IPS-11a (cell line): ENCODE results near the gene PLCL2.

Source experiments
- H3K4me3 ChIP-seq: one replicate; pipeline ENCODE4 v1.5.1; 2013; ENCODE audit warnings: low read depth, low read length, control low read depth

The PLCL2 gene

DNA sequence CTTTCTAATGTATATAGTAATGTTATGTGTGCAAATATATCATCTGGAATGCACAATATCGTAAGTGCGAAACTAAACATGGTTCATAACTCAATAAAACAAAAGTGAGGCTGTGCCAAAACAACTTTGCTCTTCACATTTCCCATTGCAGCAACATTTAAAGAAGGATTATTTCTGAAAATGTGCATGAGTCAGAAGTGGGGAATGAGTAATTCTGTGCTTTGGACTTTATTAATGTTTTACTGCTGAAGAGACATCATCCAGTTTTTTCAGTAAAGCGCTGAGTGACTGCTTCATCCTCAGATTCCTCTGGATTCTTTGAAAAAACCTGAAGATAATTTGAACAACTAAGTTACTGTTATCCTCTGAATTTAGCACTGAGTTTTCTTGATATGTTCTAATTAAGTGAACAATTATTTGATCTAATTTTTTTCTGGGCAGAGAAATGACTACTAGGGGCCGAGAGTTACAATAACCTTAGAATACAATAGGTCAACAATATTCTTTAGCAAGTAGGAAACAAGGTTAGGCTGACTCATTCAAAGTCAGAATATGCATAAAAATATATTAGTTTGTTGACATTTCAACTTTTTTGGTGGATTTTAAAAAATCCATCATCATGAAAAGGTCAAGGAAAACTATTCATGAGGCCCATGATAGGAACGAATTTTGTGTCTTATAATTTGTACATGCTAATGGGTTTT lies 20.0 kb upstream of the PLCL2 start:
- H3K4me3 ChIP-seq, result no peak overlapping the region

DNA sequence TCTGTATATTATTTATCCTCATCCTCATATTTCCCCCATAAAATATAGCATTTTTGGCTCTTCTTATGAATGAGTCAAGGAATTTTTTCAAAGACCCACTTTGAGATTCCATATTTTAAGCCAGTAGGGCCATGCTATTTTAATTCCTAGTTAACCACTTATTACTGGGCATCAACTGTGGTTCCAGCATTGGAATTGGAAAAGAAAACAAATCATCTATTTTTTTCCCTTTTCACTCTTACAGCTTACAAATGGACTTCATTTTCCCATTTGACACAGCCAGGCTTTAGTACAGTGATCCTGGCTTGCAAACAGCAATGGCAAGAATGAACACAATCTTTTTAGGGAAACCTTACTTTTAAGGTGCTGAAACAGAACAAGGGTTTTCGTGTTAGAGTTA lies 19.4 kb upstream of the PLCL2 start:
- no peak overlapping the region for H3K4me3 ChIP-seq

DNA sequence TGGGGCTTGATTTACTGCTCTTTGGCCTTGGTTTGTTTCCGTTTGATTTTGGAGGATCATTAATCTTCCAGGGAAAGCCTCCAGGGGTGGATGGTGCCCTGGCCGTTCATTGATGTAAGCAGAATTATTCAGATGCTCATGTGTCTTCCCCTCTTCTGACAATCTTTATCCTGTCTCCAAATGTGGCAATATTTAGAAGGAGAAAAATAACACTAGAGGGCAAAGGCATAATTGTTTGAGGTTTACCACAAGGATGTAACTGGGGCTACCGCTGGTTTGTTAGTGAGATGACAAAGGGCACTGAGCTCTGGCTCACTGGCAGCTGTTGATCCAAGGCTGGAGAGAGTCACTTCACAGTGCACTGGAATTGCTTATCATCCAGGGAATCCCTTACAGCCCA lies 18.2 kb upstream of the PLCL2 start:
- no peak overlapping the region for H3K4me3 ChIP-seq

DNA sequence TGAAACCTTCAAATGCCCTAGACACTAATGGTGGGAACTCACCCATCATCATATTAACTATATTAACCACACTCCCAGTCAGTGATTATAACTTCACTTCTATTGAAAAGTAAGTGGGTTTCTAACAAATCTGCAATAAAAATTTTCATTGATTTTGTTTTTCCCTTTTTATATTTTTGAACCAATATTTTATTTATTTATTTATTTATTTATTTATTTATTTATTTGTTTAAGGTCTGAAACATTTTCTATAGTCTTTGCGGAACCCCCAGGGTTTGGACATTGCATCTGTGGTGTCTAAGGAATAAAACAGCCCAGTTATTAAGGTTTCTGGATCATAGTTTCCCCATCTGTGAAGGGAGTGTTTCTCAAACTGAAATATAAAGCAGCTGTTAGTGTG lies 16.2 kb upstream of the PLCL2 start:
- no peak overlapping the region for H3K4me3 ChIP-seq

DNA sequence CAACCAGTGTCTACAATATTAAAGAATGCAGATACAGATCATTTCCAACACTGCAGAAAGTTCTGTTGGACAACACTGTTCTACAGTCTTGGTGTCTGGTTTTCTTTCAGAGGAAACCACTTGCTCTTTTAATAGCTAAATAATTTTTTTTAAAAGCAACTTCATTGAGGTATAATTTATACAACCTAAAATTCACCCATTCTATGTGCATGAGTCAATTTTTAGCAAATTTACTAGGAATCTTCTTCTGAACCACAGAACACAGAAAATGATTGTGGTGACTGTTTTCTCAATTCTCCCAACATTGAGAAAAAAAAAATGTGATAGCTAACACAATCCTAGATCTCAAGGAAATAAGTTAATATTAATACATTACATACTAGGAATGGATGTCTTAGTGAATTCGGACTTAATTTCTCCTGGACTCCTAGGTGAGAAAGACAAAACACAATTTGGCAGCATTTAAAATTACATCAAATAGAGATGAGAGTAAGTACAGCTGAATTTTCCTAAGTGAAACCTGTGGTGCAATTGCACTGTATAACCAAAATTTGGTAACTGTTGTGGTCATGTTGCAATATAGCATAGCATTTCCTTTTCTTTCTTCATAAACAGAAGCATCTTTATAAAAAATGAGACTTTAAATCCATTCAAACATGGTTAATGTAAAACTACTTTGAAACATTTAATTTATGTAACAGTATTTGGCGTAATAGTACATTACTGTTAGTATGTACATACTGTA lies 15.3 kb upstream of the PLCL2 start:
- H3K4me3 ChIP-seq, result no peak overlapping the region

DNA sequence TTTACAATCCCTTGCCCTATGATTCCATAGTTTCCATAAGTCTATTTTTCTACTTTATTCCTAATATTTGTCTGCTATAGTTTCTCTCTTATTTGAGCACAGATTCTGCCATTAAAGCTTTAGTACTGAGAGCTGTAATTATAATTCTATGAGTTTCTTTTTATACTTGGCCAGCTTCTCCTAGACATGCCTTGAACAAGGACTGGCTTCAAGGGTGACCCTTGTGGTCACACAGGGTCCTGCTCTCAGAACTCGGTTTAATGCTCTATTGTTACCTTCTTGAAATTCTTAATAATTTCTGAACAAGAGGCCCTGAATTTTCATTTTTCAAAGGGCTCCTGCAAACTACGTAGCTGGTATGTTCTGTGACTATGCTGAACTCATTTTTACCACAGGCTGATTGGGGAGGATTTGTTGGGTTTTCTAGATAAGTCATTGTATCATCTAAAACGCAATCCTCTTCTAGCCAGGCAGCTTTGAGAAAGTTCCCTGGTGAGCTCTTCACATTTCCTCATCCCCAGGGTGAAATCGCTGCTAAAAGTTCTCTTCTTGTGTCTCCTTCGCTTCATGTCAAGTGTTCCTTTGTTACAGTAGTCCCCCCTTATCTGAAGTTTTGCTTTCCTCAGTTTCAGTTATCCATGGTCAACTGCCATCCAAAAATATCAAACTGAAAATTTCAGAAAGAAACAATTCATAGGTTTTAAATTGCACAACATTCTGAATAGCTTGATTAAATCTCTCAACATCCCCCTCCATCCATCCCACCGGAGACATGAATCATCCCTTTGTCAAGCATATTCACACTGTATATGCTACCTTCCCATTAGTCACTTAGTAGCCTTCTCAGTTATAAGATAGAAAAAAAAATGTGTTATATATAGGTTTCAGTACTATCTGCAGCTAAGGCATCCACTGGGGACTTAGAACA lies 12.6 kb upstream of the PLCL2 start:
- no peak overlapping the region for H3K4me3 ChIP-seq

DNA sequence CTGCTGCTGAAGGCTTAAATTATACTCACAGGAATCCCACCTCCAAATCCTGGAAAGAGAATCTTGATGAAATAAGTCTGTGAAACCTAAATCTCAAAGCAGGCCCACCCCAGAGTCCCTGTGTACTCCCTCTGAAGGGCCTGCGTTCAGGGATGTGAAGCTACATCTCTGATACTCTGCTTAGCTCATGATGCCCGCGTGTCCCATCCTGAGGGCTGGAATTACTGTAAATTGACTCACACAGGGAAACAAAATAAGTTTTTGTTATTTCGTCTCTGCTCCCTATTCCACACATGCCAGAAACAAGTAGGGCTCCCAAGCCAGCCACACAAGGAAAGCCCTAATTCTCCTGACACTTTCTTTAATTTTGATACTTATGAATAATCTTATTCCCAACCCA lies 10.9 kb upstream of the PLCL2 start:
- H3K4me3 ChIP-seq, result no peak overlapping the region

DNA sequence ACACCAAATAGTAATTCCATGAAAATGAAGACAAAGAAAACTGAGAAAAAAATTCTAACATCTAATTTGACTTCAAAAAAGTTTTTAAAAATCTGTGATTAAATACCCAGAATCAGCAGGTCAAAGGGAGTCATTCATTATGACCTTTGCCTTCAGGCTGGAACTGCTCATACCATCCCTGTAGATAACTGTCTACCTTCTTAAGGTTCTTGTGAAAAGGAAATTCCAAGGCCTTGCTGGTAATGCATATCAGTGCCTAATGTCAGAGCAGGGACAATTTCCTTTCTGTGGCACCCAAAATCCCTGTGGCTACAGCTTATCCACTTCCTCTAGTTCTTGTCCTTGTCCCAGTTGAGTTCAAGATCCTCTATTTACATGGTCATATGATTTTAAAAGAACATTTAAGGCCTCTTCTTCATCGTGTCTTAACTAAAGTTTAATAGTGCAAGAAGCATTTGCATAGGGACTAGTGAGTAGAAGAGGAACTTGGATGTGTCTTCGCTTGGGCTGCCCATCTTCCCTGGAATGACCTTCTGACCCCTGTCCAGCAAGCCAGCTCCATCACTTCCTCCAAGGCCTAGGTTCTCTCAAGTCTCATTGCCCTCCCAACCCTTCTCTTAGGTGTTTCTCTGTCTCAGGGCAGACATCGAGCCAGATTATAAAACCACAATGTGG lies 8.7 kb upstream of the PLCL2 start:
- no peak overlapping the region for H3K4me3 ChIP-seq

DNA sequence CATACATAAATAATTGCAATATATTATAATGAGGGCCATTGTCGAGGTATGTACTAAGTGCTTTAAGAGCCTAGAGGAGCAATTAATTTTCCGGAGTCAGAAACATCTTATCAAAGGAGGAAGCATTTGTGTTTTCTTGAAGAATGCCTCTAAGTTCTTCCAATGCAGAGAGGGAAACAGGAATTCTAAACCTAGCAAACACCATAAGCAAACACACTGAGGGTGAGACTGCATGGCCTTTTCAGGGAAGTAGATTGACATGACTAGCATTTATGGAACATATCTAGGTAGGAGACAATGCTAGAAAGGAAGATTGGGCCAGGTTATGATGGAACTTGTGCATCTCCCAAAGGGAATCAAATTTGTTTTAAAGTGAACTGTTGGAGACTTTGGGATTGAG lies 7.2 kb upstream of the PLCL2 start:
- H3K4me3 ChIP-seq, result no peak overlapping the region

GRCh38 chr3:16877911-16878310 lies 6.8 kb upstream of the PLCL2 start:
- no peak overlapping the region for H3K4me3 ChIP-seq

DNA sequence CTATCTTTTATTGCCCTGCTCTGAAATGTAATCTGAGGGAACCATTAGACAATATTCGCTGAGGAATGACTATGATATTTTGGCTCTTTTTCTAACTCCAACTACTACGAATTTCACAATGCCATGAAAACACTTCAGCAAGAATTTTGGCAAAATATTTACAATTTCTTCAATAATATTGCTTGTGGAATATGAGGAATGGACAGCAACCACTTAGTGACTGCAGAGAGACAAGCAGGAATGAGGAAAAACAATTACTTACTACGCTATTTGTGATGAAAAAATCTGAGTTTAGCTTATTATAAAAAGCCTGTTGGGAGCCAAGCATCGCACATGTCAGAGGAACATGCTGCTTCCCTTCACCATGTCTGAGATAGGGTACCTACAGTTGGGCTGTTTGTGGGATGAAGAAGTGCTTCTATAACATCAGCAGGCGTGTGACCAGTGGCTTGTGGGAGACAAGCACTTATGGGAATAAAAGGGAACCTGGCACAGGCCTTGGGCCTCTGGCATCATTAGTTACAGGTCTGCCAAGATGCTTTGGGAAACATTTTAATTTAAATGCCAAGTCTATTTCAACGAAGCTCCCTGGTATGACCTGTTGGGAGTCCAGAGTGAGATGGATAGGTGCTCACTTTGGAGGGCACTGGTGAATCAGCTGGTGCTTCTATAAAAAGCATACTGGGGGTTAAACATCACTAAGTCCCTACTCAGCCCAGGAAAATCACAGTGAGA lies 2.7 kb upstream of the PLCL2 start:
- H3K4me3 ChIP-seq, result no peak overlapping the region

DNA sequence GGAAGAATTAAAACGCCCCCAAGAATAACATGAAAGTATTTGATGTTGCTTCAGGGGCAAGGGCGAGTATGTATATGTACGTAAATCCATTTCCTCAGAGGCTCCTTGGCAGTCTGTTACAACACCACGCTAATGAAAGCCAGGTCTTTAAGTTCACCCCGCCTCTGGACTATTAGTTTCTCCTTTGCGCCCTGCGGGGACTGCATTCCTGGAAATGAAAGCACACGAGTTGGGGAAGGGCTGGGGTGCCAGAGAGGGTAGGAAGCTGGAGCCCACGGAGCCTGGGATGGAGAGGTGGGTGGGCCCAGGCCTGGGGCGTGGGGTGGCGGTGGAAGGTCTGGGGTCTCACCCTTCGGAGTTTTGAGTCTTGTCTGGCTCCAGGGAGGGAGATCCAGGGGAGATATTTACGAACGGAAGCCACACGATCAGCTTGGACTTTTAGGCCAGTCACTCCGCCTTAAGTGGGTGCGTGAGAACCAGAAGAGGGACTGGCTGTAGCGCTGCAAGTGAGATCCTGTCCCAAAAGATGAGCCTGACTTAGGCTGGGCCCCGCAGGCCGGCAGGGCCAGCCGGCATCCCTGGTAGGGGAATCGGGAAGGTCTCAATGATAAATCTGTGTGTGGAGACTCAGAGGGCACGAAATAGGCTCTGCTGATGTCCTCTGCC lies 1.6 kb upstream of the PLCL2 start:
- H3K4me3 ChIP-seq, result no peak overlapping the region

GRCh38 chr3:16883723-16884083 lies 1.1 kb upstream of the PLCL2 start:
- peak overlapping the region; percentile 73 for H3K4me3 ChIP-seq

GRCh38 chr3:16884084-16884747 lies 539 bp upstream of the PLCL2 start:
- peak overlapping the region; percentile 73 for H3K4me3 ChIP-seq

- H3K4me3 ChIP-seq, result peak overlapping the region; percentile 73
Observed at GRCh38 chr3:16885593-16886302, 993 bp downstream of the PLCL2 start.

DNA sequence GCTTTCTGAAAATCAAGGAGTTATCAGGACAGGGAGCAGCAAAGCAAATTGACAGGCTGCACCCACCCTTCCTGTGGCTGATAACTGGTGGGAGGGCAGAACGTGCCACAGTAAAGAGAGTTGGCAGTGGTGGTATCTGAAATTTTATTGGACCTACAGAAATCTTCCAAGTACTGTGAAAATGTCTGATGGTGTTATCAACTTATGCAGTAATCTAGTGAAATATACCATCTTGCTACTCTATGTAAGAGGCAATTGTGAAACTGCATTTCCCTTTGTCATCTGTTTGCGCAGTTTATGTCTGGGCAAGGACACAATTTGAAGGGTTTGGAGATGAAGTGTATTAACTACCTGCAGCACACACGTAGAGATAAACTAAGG lies 1.5 kb downstream of the PLCL2 start:
- H3K4me3 ChIP-seq, result no peak overlapping the region

GRCh38 chr3:16887130-16887529 lies 2.4 kb downstream of the PLCL2 start:
- H3K4me3 ChIP-seq, result no peak overlapping the region

DNA sequence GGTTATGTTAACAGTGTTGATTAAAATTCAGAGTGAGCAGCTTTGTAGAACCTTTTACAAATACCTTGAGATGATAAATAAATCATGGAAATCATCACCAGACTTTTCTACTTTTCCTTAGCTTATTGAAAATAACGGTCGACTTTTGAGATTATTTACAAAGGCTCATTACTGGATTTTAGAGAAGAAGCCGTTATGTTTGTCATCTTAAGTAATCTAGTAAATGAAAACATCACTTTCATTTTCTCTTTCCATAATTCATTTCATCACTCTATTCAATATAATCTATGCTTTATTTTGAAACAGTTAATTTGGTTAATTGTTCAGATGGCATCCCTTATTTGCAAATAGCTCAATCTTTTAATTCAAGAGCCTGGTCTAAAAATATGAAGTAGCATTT lies 3.6 kb downstream of the PLCL2 start:
- no peak overlapping the region for H3K4me3 ChIP-seq
